Activated T-helper 17 cell treated with anti-CD3 and anti-CD28 coated beads, Interleukin-2, amount 50 U/mL, for 72 hours (primary cell): ENCODE results near the gene DNAJC17. TPM values are rescaled to one million over a fixed set of nuclear protein-coding genes. Genes with fewer than 3 reads are reported as not detected.
A peak's percentile ranks its signal among the peaks of the same experiment; 100 is the strongest.

Experiments
- ATAC-seq: fragments of 150-1000 bp; cut with Tn5 transposase; replicated peaks from 2 replicates; pipeline ENCODE4 v1.10.0; 2021; ENCODE audit warnings: mild to moderate bottlenecking, moderate library complexity
- H3K27ac Mint-ChIP-seq: one replicate; pipeline ENCODE4 v1.8.0; 2022; ENCODE audit warnings: mixed read lengths
- H3K27me3 Mint-ChIP-seq: one replicate; pipeline ENCODE4 v1.8.0; 2022; ENCODE audit warnings: mixed read lengths
- H3K36me3 Mint-ChIP-seq: one replicate; pipeline ENCODE4 v1.8.0; 2022; ENCODE audit warnings: low read depth, mild to moderate bottlenecking, mixed read lengths
- H3K4me1 Mint-ChIP-seq: one replicate; pipeline ENCODE4 v1.8.0; 2022; ENCODE audit warnings: mixed read lengths
- H3K4me3 Mint-ChIP-seq: one replicate; pipeline ENCODE4 v1.8.0; 2022; ENCODE audit warnings: mild to moderate bottlenecking, mixed read lengths
- H3K9me3 Mint-ChIP-seq: one replicate; pipeline ENCODE4 v1.8.0; 2022; ENCODE audit warnings: mixed read lengths
- total RNA-seq, 2 donors: library from RNA; stranded (reverse); gene quantifications; one replicate each; pipeline ENCODE4 v1.2.3, GENCODE V29; 2022

The DNAJC17 gene
- total RNA-seq, 2 donors from 2014 or later, result 30.3 to 34.3 TPM

DNA sequence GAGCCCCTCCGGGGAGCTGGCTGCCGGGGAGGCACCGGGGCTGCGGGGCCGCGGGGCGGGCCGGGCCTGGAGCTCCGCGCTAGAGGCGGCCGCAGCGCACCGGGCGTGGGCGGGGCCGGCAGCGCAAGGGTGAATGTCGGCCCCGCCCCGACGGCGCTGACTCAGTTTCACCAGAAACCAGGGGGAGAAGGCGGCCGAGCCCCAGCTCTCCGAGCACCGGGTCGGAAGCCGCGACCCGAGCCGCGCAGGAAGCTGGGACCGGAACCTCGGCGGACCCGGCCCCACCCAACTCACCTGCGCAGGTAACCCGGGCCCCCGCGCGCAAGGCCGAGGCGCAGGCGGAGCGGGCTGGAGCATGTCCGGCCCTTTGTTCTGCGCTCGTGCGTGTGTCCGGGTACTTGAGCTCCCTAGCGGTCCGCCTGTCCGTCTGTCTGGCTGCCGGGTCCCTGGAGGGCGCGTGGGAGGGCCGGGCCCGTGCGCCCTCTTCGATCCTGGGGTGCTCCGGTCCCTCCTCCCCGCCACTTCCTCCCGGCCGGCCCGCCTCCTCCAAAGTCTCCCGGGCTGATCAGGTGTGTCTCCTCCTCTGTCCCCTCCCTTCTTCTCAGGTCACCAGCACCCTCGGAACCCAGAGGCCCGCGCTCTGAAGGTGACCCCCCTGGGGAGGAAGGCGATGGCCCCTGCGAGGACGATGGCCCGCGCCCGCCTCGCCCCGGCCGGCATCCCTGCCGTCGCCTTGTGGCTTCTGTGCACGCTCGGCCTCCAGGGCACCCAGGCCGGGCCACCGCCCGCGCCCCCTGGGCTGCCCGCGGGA, 36.8 kb upstream of the DNAJC17 start, which contains the start of gene SPINT1:
SPINT1 (plus strand) TSS at position 164 of the 811 bp plus-strand sequence; CDS start at position 671, 507 bp downstream.
- Mint-ChIP-seq H3K4me3 (peak within 1 kb of the TSS; percentile 85), H3K27ac (peak within 1 kb of the TSS; percentile 65), H3K4me1 (peaks cover 15% of the 10 kb centered on the region), H3K36me3 (no peaks in the 10 kb centered on the region), H3K27me3 (no peaks in the 10 kb centered on the region), H3K9me3 (no peaks in the 10 kb centered on the region)
- ATAC-seq, result peak; percentile 88

- H3K27ac Mint-ChIP-seq, result no peak overlapping the region
- H3K9me3 Mint-ChIP-seq, result no peaks in the 10 kb centered on the region
- no peaks in the 10 kb centered on the region for H3K36me3 Mint-ChIP-seq
Measured at GRCh38 chr15:40843261-40843884, 36.1 kb upstream of the DNAJC17 start.

DNA sequence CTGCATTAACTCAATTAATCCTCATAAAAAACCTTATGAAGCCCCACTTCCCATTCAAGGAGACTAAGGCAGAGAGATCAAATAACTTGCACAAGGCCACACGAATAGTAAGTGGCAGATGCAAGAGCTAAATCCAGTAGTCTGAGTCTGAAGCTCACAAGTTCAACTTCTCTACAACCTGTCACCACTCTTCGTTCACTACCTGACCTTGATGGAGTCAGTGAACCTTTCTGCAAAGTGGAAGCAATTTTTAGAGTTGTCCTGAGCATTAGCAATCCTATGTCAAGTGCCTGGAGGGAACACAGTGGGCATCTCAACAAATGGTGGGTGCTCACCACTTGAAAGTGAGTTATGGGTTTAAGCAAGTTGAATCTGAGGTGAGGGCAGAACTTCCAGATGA, 34.5 kb upstream of the DNAJC17 start:
- no peaks in the 10 kb centered on the region for H3K27me3 Mint-ChIP-seq
- H3K9me3 Mint-ChIP-seq, result no peaks in the 10 kb centered on the region
- no peaks in the 10 kb centered on the region for H3K36me3 Mint-ChIP-seq
- no peak overlapping the region for H3K4me3 Mint-ChIP-seq
- no peak overlapping the region for H3K27ac Mint-ChIP-seq
- peaks cover 4% of the 10 kb centered on the region for H3K4me1 Mint-ChIP-seq
- no peak for ATAC-seq

More at GRCh38 chr15:40843261-40843884, 36.1 kb upstream of the DNAJC17 start:
- Mint-ChIP-seq H3K4me3 (peak overlapping the region; percentile 72), H3K4me1 (peaks cover 15% of the 10 kb centered on the region), H3K27me3 (no peaks in the 10 kb centered on the region)
- ATAC-seq, result no peak

DNA sequence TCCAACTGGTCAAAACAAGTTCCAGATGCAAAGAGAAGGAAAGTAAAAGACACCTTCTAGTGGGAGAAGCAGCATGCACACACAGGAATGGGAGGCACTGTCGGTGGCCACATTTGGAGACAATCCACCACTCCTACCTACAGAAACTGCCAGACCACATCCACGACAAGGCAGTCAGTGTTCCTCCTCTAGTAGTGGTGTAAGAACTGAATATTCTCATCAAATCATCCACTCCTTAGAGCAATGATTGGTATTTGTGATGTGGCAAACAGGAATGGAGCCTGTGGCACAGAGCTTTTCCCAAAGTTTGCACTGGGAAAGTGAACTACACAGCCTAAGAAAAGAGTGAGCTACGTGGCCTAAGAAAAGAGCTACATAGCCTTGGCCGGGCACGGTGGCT, 31.5 kb upstream of the DNAJC17 start:
- no peaks in the 10 kb centered on the region for H3K4me1 Mint-ChIP-seq
- no peaks in the 10 kb centered on the region for H3K36me3 Mint-ChIP-seq
- no peak for ATAC-seq
- H3K9me3 Mint-ChIP-seq, result no peaks in the 10 kb centered on the region
- H3K27ac Mint-ChIP-seq, result no peak overlapping the region
- H3K27me3 Mint-ChIP-seq, result no peaks in the 10 kb centered on the region
- H3K4me3 Mint-ChIP-seq, result no peak overlapping the region

DNA sequence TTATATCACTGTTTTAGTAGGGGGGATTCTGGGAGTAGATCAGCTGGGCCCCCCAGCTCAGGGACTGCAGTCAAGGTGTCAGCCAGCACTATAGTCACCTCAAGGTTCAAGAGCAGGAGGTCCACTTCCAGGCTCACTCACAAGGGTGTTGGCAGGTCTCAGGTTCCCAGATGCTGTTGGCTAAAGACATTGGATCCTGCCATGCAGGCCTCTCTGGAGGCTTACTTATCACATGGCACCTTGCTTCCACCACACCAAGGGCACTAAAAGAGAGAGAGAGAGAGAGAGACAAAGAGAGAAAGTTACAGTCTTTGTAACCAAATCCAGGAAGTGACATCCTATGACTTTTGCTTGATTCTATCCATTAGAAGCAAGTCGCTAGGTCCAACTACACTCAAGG, 28.7 kb upstream of the DNAJC17 start:
- Mint-ChIP-seq H3K4me3 (no peak overlapping the region), H3K36me3 (no peaks in the 10 kb centered on the region), H3K4me1 (no peaks in the 10 kb centered on the region), H3K9me3 (no peaks in the 10 kb centered on the region), H3K27ac (no peak overlapping the region), H3K27me3 (no peaks in the 10 kb centered on the region)
- no peak for ATAC-seq

DNA sequence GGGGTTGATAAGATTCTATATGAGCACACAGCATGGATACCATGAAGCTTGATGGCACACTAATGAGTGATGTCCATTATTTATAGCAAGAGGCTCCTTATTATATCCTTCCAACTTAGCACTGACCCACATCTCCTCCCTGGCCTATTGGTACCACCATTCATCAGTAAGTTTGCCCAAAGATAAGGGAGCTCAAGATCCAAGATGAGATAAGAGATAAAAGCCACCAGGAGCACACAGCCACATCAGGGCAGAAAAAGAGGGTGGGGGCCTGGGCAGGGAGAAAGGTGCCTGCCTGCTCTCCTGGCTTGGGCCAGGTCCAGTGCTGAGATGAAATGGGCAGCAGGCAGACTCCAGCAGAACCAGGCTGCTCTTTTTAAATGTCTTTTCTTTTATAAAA, 25.6 kb upstream of the DNAJC17 start:
- no peaks in the 10 kb centered on the region for H3K9me3 Mint-ChIP-seq
- H3K4me1 Mint-ChIP-seq, result no peaks in the 10 kb centered on the region
- ATAC-seq, result no peak
- H3K36me3 Mint-ChIP-seq, result no peaks in the 10 kb centered on the region
- no peak overlapping the region for H3K4me3 Mint-ChIP-seq
- H3K27ac Mint-ChIP-seq, result no peak overlapping the region
- no peaks in the 10 kb centered on the region for H3K27me3 Mint-ChIP-seq

- H3K4me3 Mint-ChIP-seq, result no peak overlapping the region
- ATAC-seq, result no peak
- no peaks in the 10 kb centered on the region for H3K4me1 Mint-ChIP-seq
- no peak overlapping the region for H3K27ac Mint-ChIP-seq
- no peaks in the 10 kb centered on the region for H3K27me3 Mint-ChIP-seq
- H3K36me3 Mint-ChIP-seq, result no peaks in the 10 kb centered on the region
- H3K9me3 Mint-ChIP-seq, result no peaks in the 10 kb centered on the region
Measured at GRCh38 chr15:40831861-40832260, 24.6 kb upstream of the DNAJC17 start.

- H3K4me3 Mint-ChIP-seq, result no peak overlapping the region
Measured at GRCh38 chr15:40830884-40831283, 23.6 kb upstream of the DNAJC17 start.

DNA sequence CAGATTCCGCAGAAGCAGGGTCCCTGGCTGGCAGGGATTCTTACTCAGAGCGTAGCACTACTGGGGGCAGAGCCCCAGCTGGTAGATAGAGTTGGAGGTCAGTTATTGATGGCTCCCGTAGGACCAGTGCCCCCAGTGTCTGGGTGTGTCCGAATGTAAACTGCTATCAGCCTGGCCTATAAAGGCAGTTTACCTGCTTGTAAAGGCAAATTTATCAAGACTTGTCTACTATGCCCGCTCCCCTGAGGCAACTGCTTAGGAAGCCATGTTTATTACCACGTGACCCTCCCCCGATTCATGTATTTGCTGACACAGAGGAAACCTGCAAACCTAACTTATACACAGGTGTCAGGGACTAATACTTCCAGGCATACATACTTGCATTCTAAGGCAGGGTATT, 21.8 kb upstream of the DNAJC17 start:
- Mint-ChIP-seq H3K4me3 (no peak overlapping the region), H3K27ac (no peak overlapping the region), H3K36me3 (no peaks in the 10 kb centered on the region), H3K4me1 (no peaks in the 10 kb centered on the region), H3K9me3 (no peaks in the 10 kb centered on the region), H3K27me3 (no peaks in the 10 kb centered on the region)
- no peak for ATAC-seq

More at GRCh38 chr15:40830884-40831283, 23.6 kb upstream of the DNAJC17 start:
- H3K9me3 Mint-ChIP-seq, result no peaks in the 10 kb centered on the region
- H3K27me3 Mint-ChIP-seq, result no peaks in the 10 kb centered on the region
- H3K27ac Mint-ChIP-seq, result no peak overlapping the region
- ATAC-seq, result no peak
- no peaks in the 10 kb centered on the region for H3K4me1 Mint-ChIP-seq
- H3K36me3 Mint-ChIP-seq, result no peaks in the 10 kb centered on the region

DNA sequence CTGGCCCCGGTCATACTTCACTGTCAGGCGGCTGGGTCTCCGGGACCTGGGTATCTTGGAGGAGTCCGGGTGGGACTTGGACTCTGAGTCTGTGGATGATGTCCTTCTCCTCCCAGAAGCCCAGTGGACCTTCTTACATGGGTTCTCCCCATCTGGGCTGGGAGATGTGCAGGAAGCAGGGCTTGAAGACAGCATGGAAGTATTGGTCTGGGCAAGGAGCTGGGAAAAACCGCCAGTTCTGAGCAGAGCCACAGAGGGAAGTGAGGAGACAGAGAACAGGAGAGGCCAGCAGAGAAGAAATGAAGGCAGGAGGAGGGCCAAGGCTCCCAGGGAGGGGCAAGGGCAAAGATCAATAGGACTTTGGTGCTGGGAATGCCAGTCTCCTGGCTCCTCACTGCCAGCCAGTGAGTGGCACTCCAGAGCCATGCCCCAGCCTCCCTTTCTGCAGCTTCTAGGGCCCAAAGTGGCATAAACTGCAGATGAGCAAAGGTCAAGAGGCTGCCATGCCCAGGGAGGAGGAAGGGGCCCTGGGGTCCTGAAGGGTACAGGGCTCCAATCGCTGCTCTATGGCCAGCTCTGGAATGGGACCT, 21.3 kb upstream of the DNAJC17 start, which contains the start of gene PPP1R14D:
PPP1R14D (minus strand) TSS at position 262 of the 590 bp plus-strand sequence; CDS start at position 195, 67 bp downstream.
- no peak within 1 kb of the TSS for H3K4me3 Mint-ChIP-seq
- H3K9me3 Mint-ChIP-seq, result no peaks in the 10 kb centered on the region
- no peak within 1 kb of the TSS for H3K27ac Mint-ChIP-seq
- H3K36me3 Mint-ChIP-seq, result no peaks in the 10 kb centered on the region
- H3K27me3 Mint-ChIP-seq, result no peaks in the 10 kb centered on the region
- no peaks in the 10 kb centered on the region for H3K4me1 Mint-ChIP-seq
- ATAC-seq, result no peak

GRCh38 chr15:40826423-40827075, 19.3 kb upstream of the DNAJC17 start:
- no peak for ATAC-seq
- H3K4me1 Mint-ChIP-seq, result no peaks in the 10 kb centered on the region
- no peaks in the 10 kb centered on the region for H3K9me3 Mint-ChIP-seq
- H3K36me3 Mint-ChIP-seq, result no peaks in the 10 kb centered on the region
- no peak overlapping the region for H3K27ac Mint-ChIP-seq
- H3K27me3 Mint-ChIP-seq, result no peaks in the 10 kb centered on the region
- no peak overlapping the region for H3K4me3 Mint-ChIP-seq

GRCh38 chr15:40825661-40826422, 18.6 kb upstream of the DNAJC17 start:
- H3K36me3 Mint-ChIP-seq, result no peaks in the 10 kb centered on the region
- H3K4me3 Mint-ChIP-seq, result no peak overlapping the region
- no peak for ATAC-seq
- H3K4me1 Mint-ChIP-seq, result no peaks in the 10 kb centered on the region
- H3K9me3 Mint-ChIP-seq, result no peaks in the 10 kb centered on the region
- no peak overlapping the region for H3K27ac Mint-ChIP-seq
- H3K27me3 Mint-ChIP-seq, result no peaks in the 10 kb centered on the region

DNA sequence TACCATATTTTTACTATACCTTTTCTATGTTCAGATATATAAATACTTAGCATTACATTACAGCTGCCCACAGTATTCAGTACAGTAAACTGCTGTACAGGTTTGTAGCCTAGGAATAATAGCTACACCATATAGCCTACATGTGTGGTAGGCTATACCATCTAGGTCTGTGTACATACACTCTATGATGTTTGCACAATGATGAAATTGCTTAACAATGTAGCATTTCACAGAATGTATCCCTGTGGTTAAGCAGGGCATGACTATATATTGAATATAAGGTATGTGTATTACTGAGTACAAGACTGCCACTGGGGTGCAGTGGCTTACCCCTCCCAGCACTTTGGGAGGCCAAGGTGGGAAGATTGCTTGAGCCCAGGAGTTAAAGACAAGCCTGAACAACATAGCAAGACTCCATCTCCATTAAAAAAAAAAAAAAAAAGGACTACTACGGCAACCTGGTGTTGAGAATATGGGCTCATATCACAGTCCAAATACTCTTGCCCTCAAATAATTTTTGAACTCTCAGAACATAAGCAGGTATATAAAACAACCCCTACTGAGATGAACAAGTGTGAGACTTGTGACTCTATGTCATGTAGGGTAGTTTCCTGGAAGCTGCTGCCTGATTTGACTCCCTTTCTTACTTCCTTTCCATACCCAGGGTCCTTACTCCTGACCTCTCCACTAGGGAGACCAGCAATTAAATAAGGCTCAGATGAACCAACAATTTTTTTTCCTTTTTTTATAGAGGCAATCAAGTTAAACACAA, 16.5 kb upstream of the DNAJC17 start:
- Mint-ChIP-seq H3K27ac (no peak overlapping the region), H3K4me3 (no peak overlapping the region)

More for the DNA sequence above, 16.5 kb upstream of the DNAJC17 start:
- no peaks in the 10 kb centered on the region for H3K36me3 Mint-ChIP-seq
- H3K27me3 Mint-ChIP-seq, result no peaks in the 10 kb centered on the region
- H3K4me1 Mint-ChIP-seq, result no peaks in the 10 kb centered on the region
- peak; percentile 19 for ATAC-seq
- H3K9me3 Mint-ChIP-seq, result no peaks in the 10 kb centered on the region
